GM19468 (cell line): ENCODE results near the gene HPS6.

ENCODE experiments used
- ATAC-seq: cut with Tn5 transposase; IDR thresholded peaks from one replicate; pipeline ENCODE4 v1.9.1; 2021; ENCODE audit warnings: mild to moderate bottlenecking, moderate library complexity, moderate number of reproducible peaks; ENCODE audit not compliant: unreplicated experiment; ENCODE audit errors: extremely low read depth

HPS6 gene

GRCh38 chr10:102067091-102067916 lies 2.2 kb downstream of the HPS6 start:
- ATAC-seq, result no peak

- ATAC-seq, result no peak
These were observed 3.1 kb downstream of the HPS6 start for GRCh38 chr10:102068216-102068615.

GRCh38 chr10:102069071-102069470 lies 3.9 kb downstream of the HPS6 start:
- no peak for ATAC-seq

GRCh38 chr10:102072673-102073527 lies 7.8 kb downstream of the HPS6 start:
- no peak for ATAC-seq

- no peak for ATAC-seq
These were observed 18.4 kb downstream of the HPS6 start for GRCh38 chr10:102083541-102083940.

GRCh38 chr10:102085336-102085735 lies 20.2 kb downstream of the HPS6 start:
- no peak for ATAC-seq

- ATAC-seq, result no peak
These were observed 21.0 kb downstream of the HPS6 start for GRCh38 chr10:102086196-102086595.

- ATAC-seq, result no peak
These were observed 25.6 kb downstream of the HPS6 start for GRCh38 chr10:102090772-102091171.

GRCh38 chr10:102096449-102096848 lies 31.3 kb downstream of the HPS6 start:
- ATAC-seq, result no peak

GRCh38 chr10:102101152-102101551 lies 36.0 kb downstream of the HPS6 start:
- no peak for ATAC-seq

GRCh38 chr10:102102421-102102820 lies 37.3 kb downstream of the HPS6 start:
- ATAC-seq, result no peak

GRCh38 chr10:102106998-102107397 lies 41.8 kb downstream of the HPS6 start:
- ATAC-seq, result no peak

GRCh38 chr10:102109166-102110116 lies 44.3 kb downstream of the HPS6 start:
- ATAC-seq, result no peak

GRCh38 chr10:102111276-102111675 lies 46.1 kb downstream of the HPS6 start:
- ATAC-seq, result no peak

- no peak for ATAC-seq
These were observed 47.2 kb downstream of the HPS6 start for GRCh38 chr10:102112210-102112817.

- ATAC-seq, result no peak
These were observed 48.3 kb downstream of the HPS6 start for GRCh38 chr10:102113261-102113955.

- ATAC-seq, result no peak
These were observed 49.1 kb downstream of the HPS6 start for GRCh38 chr10:102113956-102114857.
